Smooth muscle cell of the brain vasculature (primary cell): ENCODE results near the gene PLXNA4.

Source experiments
- DNase-seq: peaks from one replicate; pipeline ENCODE4 v3.0.0-alpha.2; 2012; ENCODE audit warnings: low read depth, low spot score

The PLXNA4 gene

DNA sequence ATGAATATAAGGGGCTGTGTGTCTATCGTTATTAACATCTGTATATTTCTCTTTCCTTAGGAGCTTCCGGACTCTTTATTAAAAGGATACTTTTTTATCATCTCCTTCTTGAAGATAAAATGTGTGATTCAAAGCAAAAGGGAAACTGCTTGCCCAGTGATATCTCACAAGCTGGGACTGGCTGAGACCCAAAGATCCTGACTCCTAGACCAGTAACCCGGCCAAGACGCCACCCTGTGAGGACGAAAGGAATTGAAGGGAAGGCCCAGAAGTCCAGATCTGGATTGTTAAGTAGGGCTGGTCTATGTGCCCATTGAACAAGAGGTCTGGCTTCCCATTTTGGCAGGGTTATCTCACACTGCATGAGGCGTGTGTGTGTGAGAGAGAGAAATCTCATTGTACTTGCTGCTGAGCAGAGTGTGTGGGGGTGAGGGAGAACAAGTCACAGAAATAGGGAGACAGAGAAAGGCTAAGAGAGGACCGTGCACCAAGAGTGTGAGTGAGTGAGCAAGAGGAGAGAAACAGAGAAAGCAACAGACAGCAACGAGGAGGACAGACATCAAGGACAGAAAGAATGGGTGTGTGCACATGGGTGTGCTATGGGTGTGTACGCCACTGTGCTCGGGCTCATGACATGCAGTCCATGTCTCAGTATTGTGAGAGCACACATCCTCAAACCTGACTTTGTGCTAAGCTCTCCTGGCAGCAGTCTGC is 75.4 kb downstream of the PLXNA4 start:
- DNase-seq, result no peak

DNA sequence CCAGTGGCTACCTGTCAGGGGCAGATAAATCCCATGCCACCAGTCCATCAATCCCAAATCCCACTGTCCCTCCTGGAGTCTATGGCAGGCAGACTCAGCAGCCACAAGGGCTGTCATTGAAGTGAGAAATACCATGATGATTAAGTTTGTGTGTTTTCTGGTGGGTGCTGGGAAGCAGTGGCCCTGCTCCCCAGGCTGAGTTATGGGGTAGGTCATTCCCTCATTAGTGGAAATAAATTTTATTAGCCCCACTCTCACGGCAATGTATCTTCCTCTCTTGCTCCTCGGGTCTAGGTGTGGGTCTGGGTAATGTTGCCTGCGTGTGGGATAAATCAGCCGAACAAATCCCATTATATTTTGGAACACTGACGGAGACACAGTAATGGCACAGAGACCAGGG is 76.8 kb downstream of the PLXNA4 start:
- DNase-seq, result no peak

DNA sequence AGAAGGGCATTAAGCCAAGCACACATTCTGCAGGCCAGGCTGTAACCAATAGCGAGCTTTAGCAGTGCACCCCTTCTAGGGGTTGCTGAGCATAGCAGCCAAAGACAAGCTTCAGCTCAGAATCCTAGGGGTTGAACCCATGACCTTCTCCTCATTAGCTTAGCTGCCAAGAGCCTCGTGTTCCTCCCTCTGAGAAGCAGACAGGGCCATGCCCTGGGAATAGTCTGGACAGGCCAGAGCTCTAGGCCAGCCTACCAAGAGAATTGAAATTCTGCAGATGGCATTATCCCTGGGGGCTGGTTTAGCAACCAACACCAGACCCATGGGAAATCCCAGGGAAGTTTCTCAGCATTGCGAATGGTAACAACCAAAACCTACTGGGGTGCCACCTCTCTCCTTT is 77.2 kb downstream of the PLXNA4 start:
- DNase-seq, result no peak

DNA sequence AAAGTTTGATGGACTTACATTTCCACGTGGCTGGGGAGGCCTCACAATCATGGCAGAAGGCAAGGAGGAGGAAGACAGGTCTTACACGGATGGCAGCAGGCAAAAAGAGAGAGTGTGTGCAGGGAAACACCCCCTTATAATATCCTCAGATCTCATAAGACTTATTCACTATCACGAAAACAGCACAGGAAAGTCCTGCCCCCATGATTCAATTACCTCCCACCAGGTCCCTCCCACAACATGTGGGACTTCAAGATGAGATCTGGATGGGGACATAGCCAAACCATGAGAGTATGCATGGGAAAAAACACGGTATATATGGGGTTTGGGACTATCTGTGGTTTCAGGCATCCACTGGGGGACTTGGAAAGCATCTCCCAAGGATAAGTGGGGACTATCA is 78.0 kb downstream of the PLXNA4 start:
- no peak for DNase-seq

DNA sequence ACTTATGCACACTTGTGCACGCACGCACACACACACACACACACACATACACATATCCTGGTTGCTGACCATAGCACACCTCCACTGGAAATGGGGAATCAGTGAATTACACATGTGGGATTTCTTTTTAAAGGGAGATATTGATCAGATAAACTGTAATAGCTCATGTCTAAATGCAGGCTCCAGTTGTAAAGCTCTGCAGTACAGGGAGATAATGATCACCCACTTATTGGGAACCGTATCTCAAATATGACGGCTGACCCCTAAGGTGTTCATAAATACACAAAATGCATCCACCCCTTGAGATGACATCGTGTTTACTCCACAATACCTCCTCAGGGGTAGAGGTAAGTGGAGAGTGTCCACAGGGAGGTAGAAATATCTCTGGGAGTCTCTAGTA is 79.2 kb downstream of the PLXNA4 start:
- DNase-seq, result no peak

DNA sequence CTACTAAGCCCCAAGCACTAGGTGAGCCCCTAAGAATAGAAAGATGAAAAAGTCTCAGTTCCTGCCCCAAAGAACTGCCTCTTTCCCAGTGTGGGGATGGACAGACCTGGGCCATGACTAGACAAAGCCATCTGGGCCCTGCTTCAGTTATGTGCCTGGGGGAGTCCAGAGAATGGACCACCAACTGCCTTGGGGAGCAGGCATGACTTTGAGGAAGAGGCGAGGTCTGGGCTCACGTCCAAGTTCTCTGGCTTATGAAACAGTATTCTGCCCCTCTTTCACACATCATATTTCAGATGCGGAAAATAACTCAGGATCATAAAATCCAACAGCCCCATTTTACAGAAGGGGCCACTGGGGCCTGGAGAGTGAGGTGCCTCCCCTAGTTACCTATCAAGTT is 80.3 kb downstream of the PLXNA4 start:
- no peak for DNase-seq

DNA sequence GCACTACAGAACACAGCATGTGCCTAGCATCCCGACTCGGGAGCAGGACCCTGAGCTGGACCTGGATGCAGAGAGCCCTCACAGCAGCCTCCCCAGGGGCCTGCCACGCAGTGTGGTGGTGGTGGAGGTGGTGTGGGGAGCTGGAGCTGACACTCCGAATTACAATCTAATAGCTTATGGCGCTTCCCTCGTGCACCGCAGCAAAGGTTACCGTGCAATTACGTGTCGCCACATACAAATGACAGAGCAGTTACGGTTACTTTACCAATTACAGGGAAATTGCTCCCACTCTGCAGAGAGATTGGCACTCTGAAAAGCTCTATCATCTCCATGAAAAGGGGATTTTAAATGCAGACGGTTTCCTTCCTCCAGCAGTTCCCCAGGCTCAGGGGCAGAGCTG is 81.8 kb downstream of the PLXNA4 start:
- no peak for DNase-seq

DNA sequence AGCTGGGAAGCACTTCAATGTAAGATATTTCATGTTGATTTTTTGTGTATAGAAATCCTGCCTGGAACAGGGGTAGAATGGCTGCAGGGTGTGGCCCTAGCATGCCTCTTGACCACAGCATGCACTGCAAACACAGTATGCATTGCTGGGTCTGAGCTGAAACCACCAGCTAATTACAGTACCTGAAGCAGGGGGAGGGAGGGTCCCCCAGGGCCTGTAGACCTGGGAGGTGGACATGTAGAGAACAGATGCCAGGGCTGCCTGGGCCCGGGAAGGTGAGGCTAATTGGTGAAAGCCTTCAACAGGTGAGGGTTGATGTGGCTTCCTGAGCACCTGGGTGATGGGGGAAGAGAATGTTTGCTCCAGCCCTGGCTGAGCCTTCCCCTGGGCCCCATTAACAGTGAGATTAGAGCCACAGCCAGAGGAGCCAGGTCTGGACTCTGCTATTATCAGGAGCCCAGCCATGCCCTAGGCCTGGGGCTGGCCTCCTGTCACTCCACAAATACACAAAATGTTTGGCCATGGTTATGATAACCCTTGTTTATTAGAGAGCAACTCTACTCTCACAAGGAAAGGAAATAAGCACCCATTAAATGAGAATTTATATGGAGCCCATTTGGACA is 83.3 kb downstream of the PLXNA4 start:
- no peak for DNase-seq

DNA sequence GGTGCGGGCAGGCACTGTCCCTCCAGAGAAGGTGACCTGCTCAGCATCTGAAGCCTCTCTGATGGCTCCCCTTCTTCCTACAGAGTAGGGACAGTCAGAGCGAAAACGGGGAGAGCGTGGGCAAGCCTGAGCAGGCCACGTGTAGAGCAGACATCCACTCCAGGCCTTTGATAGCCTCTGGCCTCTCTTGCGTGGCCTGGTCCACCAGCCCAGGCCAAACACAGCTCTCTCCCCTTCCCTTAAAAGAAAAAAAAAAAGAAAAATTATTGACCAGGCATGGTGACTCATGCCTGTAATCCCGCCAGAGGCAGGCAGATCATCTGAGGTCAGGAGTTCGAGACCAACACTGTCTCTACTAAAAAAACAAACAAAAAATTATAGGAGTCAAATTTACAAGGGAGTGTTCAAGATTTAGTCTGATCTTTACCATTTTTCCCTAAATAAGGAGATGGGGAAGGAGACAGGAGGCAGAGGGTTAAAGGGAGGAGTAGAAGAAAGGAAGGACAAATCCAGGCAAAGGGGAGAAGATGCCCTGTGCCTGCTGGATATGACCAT is 84.8 kb downstream of the PLXNA4 start:
- DNase-seq, result no peak

DNA sequence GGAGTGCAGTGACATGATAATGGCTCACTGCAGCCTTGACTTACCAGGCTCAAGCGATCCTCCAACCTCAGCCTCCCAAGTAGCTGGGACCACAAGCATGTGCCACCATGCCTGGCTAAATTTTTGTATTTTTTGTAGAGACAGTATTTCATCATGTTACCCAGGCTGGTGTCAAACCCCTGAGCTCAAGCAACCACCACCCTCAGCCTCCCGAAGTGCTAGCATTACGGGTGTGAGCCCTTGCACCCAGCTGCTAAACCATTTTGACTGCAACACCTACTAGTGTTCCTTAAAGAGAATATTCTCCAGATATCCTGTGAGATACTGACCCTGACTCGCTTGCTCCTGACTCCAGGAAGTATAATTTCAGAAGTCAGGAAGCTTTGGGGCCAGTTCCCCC is 85.8 kb downstream of the PLXNA4 start:
- no peak for DNase-seq

DNA sequence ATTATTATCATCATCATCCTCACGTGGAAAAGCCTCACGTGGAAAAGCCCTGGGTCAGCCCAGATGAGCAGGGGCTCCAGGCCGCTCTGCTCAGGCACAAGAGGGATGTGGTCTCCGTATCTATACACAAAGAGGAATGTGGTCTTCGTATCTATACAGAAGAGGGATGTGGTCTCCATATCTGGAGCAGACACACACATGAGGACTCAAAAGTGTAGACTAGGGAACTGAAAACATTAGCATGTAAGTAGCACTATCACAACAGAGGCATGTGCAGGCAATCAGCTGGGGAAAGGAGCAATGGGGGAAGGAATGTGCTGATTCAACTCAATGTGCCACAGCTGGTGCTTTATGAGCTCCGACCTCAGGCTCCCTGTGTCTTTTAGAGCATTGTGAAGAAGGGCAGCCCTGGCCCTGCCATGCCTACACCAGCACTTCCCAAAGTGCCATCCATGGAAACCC is 86.5 kb downstream of the PLXNA4 start:
- no peak for DNase-seq

DNA sequence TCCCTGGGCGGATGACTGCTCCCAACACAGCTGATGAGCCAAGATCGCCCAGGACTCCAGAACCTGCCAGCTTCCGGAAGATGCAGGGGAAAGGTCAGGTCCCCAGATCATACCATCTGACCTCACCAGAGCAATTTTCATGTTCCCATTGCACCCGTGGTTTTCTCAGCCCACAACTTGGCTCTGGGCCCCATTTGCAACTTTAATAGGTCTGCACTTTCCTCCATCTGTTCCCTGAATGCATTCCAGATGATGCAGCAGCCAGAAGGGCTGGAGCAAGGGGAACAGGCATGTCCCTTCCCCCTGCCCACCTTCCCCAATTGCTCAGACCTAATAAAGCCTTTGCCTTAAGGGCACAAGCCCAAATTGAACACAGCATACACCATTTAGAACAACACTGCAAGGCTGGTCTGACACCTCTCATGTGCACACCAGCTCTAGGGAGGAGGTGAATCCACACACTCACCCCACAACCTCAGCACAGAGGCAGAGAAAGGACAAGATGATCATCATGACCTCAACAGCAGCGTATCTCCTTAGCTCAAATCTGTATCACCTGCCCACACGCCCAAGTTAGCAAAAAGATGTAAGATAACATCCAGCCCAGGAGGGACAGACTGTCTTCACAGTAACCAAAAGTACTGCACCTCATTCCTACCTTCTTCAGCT is 87.5 kb downstream of the PLXNA4 start:
- DNase-seq, result no peak

DNA sequence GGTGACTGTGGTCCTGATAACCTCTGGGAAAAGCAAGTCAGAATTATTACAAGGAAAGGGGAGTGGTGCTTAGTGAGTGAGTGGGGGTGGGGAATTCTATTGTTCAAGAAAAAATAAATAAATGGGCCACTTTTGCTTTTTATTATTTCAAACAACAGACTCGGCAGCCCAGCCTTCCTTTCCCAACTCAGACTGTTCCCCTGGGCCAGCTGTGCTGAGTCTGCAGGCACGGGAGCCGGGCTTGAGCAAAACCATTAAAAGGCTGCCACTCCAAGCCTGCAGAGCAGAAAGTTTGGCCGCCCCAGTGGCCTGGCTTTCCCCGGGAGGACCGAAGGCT is 90.0 kb downstream of the PLXNA4 start:
- DNase-seq, result no peak

DNA sequence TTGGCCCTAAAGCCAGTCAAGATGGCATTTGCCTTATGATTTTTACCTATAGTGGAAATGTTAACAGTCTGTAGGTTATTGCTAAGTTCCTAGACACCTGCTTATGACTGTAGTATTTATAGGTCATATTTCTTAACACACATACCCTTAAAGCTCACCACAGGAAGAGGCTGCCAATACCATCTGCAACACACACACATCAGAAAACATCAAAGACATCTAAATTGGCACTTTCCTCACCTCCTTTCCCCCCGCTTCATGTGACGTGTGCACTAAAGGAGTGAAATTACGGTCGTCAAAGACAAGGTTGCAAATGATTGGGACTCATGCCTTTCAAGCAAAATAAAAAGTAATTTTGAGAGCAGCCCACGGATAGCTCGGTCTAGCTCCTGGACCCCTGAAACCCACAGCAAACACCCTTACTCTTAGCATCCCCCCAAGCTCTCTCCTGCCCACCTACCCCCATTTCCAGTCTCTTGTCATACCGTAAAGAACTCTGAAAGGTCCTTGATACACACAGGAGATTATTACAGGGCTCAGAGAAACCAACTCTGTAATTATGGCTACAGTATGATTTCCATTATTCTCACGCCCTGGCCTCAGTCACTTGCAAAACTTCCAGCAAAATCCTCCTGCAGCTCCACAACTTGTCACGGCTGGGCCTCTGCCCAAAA is 90.5 kb downstream of the PLXNA4 start:
- no peak for DNase-seq

DNA sequence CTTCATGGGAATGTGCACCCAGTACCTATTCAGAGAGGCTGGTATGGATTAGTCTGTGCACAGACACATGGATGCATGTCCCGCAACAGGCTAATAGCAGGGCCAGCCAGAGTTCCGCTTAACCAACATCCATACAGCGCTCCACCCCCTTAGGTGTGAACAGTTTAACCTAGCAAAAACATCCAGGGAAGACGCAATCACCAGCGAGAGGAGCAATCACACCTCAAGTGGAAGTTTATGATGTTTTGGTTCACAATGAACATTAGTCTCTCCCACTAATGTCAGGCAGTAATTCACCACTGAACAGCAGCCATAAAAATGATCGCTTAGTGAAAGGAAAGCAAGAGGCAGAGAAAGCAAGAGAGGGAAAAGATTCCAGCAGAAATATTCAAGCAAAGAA is 91.1 kb downstream of the PLXNA4 start:
- no peak for DNase-seq

DNA sequence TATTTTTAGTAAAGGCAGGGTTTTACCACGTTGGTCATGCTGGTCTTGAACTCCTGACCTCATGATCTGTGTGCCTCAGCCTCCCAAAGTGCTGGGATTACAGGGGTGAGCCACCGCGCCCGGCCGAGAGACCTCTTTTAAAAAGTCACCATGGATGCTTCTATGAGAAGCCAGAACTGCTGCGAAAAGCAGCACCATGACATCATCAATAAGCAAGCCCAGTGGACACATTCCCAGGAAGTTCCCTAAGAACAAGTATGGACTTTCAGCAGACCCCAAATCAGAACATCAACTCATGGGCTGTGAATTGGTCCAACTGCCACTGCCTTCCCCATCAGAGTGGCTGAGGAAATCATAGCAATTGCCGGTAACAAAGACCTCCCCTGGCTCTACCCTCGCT is 93.4 kb downstream of the PLXNA4 start:
- DNase-seq, result no peak

DNA sequence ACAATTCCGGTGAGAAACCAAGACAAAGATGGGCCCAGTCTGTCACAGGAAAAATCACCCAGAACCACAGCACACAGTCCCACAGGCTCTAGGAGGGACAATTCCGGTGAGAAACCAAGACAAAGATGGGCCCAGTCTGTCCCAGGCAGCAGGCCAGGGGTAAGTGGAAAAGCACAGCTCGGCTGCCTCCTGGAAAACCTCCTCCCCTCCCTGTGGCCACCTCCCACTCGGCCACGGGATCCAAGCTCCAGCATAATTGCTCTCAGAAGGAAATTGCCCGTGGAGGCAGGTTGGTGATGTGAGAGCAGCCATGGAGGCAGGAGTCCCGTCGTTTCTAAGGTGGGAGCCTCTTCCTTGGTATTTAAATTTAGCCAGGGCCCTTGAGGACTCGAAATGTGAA is 95.7 kb downstream of the PLXNA4 start:
- no peak for DNase-seq

DNA sequence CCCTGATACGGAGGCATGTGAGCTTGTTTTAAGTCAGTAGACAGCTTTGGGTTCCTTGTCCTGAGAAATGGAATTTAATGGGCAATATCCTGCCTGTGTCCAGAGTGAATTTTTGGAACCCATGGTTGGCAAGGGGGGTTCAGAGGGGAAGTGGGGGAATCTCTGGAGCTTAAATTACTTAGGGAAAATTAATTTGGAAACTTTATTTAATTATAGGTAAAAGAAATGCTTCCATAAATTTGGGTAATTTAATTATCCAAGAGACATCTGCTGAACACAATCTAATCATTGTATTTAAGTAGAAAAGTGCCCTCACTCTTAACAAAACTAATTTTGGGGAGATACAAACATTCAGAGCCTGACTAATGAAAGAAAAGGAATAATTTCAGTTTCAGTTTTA is 99.7 kb downstream of the PLXNA4 start:
- no peak for DNase-seq

DNA sequence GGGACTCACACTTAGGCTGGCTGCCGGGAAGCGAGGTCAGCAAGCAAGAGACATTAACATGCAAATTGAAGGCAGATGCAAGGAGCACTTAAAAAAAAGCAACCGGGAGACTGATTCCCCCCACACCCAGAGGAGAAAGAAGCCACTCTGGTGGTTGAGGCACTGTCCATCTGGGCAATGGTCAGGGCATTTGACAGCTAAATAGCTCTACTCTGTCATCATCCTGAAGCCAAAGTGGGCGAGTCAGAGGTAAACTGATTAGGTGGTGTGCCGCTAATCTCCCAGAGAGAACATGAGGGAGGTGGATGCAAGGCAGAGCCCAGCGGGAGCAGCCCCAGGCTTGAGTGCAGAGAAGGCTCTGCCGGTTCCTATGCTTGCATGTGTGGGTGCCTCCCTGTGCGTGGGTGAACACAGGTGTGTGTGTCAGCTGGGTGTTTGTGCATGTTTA is 100.6 kb downstream of the PLXNA4 start:
- no peak for DNase-seq

DNA sequence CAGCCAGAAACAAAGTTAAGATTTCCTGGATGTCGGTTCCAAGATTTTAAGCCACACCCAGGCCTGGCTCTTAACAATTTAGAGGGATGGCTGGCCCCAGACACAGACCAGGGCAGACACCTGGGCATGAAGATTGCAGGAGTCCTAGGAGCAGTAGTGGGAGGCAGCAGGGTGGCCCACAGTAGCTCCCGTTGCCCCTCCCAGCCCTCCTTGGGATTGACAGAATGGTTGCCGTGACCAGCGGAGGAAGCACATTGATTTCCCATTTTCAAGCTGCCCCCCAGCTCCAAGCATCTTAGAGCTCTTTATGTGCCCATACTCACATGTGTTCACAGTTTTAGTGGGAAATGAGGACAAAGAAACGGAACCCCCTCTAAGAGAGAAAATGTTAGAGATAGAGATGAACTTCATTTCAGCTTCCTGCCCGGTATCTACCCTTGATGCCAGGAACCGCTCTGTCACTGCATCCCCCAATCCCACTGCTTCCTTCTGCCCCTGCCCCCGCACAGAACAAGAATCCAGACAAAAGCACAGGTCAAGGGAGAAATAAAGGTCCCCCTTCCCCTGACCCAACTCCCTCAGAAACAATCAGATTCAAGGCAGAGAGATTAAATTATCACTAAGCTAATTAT is 101.1 kb downstream of the PLXNA4 start:
- DNase-seq, result no peak

DNA sequence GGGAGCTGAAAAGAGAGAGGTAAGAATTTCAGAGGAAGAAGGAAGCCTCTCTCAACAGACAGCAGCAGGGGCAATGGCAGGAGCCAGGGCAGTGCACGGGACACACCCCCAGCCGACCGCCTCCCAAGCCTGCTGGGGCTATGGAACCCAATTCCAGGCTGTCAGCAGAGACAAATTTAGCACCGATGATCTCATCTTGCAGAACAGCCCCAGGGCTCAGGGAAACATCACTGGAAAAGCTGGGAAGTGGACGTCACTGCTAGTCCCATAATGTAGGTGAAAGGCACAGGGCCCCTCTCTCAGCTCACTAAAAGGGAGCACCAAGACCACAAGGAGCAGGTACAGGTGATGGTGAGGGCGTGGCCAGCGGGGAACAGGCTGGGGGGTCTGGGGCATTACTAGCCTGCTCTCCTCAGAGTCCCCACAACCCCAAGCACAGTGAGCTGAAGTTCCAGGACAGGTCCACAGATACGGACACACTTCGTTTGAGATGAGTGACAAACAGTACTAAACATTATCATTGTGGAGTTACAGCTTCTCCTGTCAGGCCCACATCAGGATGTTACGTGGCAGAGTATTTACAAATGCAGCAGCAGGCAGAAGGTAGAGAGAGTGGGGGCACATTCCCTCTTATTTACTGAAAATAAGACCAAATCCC is 103.7 kb downstream of the PLXNA4 start:
- DNase-seq, result no peak
